ENCODE results near the gene SAMD4A.

- TF ChIP-seq CTCF (IDR thresholded peaks at IDR 0.05), result no peak
- TF ChIP-seq POLR2A (IDR thresholded peaks at IDR 0.05), result no peak
Measured at GRCh38 chr14:54727929-54728328, 161.0 kb downstream of the SAMD4A start.

All from transverse colon (tissue), 3 donors.